Measurements from ENCODE around the gene EIF2A. TPM values are rescaled to one million over a fixed set of nuclear protein-coding genes. Genes with fewer than 3 reads are reported as not detected.

The EIF2A gene
- polyA plus RNA-seq, 2 of the 4 experiments (the other 2 are of a cell fraction): 105 to 141 TPM

- FAIRE-seq (no peak), ATAC-seq (no peak), DNase-seq (ENCODE audit: low read depth in 1 of 2, low spot score in 1 of 2) (no peak)
- Histone ChIP-seq H3K9me3 (no peaks in the 10 kb centered on the region), H3K4me1 (no peaks in the 10 kb centered on the region), H3K27ac (no peak overlapping the region), H3K4me3 (no peak overlapping the region), H3K4me2 (no peak overlapping the region)
- ChIA-PET POLR2A (no interaction called here), CTCF (interaction anchor here (0.7 kb wide), 1 partner anchor 25 kb away, joined by 3 read pairs; no protein-coding TSS in a partner anchor)
- TF ChIP-seq CHD2 (IDR thresholded peaks at IDR 0.05; ENCODE audit: low read length, partially characterized antibody): no peak
- TF ChIP-seq JUNB (IDR thresholded peaks at IDR 0.05): no peak
Observed at GRCh38 chr3:150581174-150581573, 34.6 kb downstream of the EIF2A start.

GRCh38 chr3:150582620-150583019 is 36.0 kb downstream of the EIF2A start:
- no peaks in the 10 kb centered on the region for H3K4me1 ChIP-seq
- no peak overlapping the region for H3K4me3 ChIP-seq
- FAIRE-seq (no peak), ATAC-seq (no peak), DNase-seq (ENCODE audit: low read depth in 1 of 2, low spot score in 1 of 2) (no peak)
- POLR2A ChIA-PET: no interaction called here
- WGBS (ENCODE audit: missing lambda C conversion rate): 94% methylated on average over 2 of the region's 2 CpGs
- TF ChIP-seq JUNB (IDR thresholded peaks at IDR 0.05) (no peak), RFX5 (IDR thresholded peaks at IDR 0.05) (no peak), TFCP2L1 (CRISPR knock-in tag; IDR thresholded peaks at IDR 0.05) (no peak)
- no peaks in the 10 kb centered on the region for H3K9me3 ChIP-seq
- H3K27ac ChIP-seq: no peak overlapping the region
- no peak overlapping the region for H3K4me2 ChIP-seq
- CTCF ChIA-PET: interaction anchor here (1.3 to 2.1 kb wide), 2 partner anchors 10 to 26 kb away, joined by 3 to 8 read pairs; no protein-coding TSS in a partner anchor

- POLR2A ChIA-PET: no interaction called here
- TF ChIP-seq ZSCAN20 (CRISPR knock-in tag; IDR thresholded peaks at IDR 0.05) (no peak), POLR2AphosphoS2 (conservative IDR thresholded peaks at IDR 0.05; ENCODE audit: low read length) (no peak), ZC3H11A (IDR thresholded peaks at IDR 0.05) (no peak), NR3C1 (IDR thresholded peaks at IDR 0.05) (no peak), ZFP36 (IDR thresholded peaks at IDR 0.05; ENCODE audit: borderline replicate concordance, partially characterized antibody) (no peak), RCOR1 (IDR thresholded peaks at IDR 0.05; ENCODE audit: low read depth, low read length) (no peak), JUNB (IDR thresholded peaks at IDR 0.05) (no peak)
- H3K27ac ChIP-seq: no peak overlapping the region
- H3K4me2 ChIP-seq: no peak overlapping the region
- DNase-seq (ENCODE audit: low read depth in 1 of 2, low spot score in 1 of 2) (no peak), ATAC-seq (no peak), FAIRE-seq (no peak)
- H3K4me1 ChIP-seq: no peaks in the 10 kb centered on the region
- WGBS (ENCODE audit: missing lambda C conversion rate): 60% methylated on average over 1 of the region's 1 CpG
- CTCF ChIA-PET: interaction anchor here (1.3 to 2.1 kb wide), 2 partner anchors 10 to 26 kb away, joined by 3 to 8 read pairs; no protein-coding TSS in a partner anchor
- no peak overlapping the region for H3K4me3 ChIP-seq
- H3K9me3 ChIP-seq: no peaks in the 10 kb centered on the region
Observed at GRCh38 chr3:150583028-150583427, 36.4 kb downstream of the EIF2A start.

GRCh38 chr3:150588027-150588830 is 41.6 kb downstream of the EIF2A start:
- Histone ChIP-seq H3K4me3 (no peak overlapping the region), H3K27ac (no peak overlapping the region), H3K9me3 (no peaks in the 10 kb centered on the region), H3K4me1 (no peaks in the 10 kb centered on the region), H3K4me2 (no peak overlapping the region)
- DNase-seq (ENCODE audit: low read depth in 1 of 2, low spot score in 1 of 2): no peak
- ATAC-seq: peak; percentile 60 to 61
- no peak for FAIRE-seq
- ChIA-PET POLR2A (interaction anchor here (1.3 kb wide), 1 partner anchor 15 kb away, joined by 3 read pairs; the partner anchor contains the start of gene SELENOT), CTCF (interaction anchor here (1.2 kb wide), 1 partner anchor 10 kb away, joined by 3 read pairs; no protein-coding TSS in a partner anchor)
- WGBS (ENCODE audit: missing lambda C conversion rate): 71% methylated on average over 9 of the region's 9 CpGs
- TF ChIP-seq HMGXB4 (CRISPR knock-in tag; IDR thresholded peaks at IDR 0.05; ENCODE audit: borderline replicate concordance) (no peak), EP300 (IDR thresholded peaks at IDR 0.05) (no peak), NPAS2 (CRISPR knock-in tag; IDR thresholded peaks at IDR 0.05; ENCODE audit: borderline replicate concordance) (no peak), JUNB (IDR thresholded peaks at IDR 0.05) (no peak), SMC3 (IDR thresholded peaks at IDR 0.05) (no peak), HDAC2 (IDR thresholded peaks at IDR 0.05) (no peak), TFCP2L1 (CRISPR knock-in tag; IDR thresholded peaks at IDR 0.05) (no peak), ZC3H11A (IDR thresholded peaks at IDR 0.05) (no peak), TP53 (CRISPR knock-in tag; IDR thresholded peaks at IDR 0.05) (no peak), CTCF (IDR thresholded peaks at IDR 0.05) (no peak), ESRRA (IDR thresholded peaks at IDR 0.05; ENCODE audit: borderline replicate concordance, low read length) (no peak), HOXB13 (CRISPR knock-in tag; IDR thresholded peaks at IDR 0.05; ENCODE audit: low read depth) (no peak)
- TF ChIP-seq, protein P1, sequence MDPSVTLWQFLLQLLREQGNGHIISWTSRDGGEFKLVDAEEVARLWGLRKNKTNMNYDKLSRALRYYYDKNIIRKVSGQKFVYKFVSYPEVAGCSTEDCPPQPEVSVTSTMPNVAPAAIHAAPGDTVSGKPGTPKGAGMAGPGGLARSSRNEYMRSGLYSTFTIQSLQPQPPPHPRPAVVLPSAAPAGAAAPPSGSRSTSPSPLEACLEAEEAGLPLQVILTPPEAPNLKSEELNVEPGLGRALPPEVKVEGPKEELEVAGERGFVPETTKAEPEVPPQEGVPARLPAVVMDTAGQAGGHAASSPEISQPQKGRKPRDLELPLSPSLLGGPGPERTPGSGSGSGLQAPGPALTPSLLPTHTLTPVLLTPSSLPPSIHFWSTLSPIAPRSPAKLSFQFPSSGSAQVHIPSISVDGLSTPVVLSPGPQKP (IDR thresholded peaks at IDR 0.05; ENCODE audit: low read depth, low read length): no peak
